ENCODE data around the gene CD244.
"Not testable (repeated sequence)": the region's sequence is repeated elsewhere in the genome, so short reads cannot be mapped to it uniquely, and the experiment has no call there.

The CD244 gene

GRCh38 chr1:160879056-160879455 lies 16.4 kb upstream of the CD244 start:
- DNase-seq (ENCODE audit: low read depth in 2 of 2), result no peak

- DNase-seq (ENCODE audit: low read depth in 2 of 2), result no peak
Measured at GRCh38 chr1:160877221-160877620, 14.5 kb upstream of the CD244 start.

GRCh38 chr1:160876311-160876710 lies 13.6 kb upstream of the CD244 start:
- no peak for DNase-seq (ENCODE audit: low read depth in 2 of 2)

GRCh38 chr1:160875591-160875990 lies 12.9 kb upstream of the CD244 start:
- not testable (repeated sequence) for DNase-seq (ENCODE audit: low read depth in 2 of 2)

GRCh38 chr1:160874935-160875334 lies 12.2 kb upstream of the CD244 start:
- no peak for DNase-seq (ENCODE audit: low read depth in 2 of 2)

GRCh38 chr1:160868141-160868540 lies 5.5 kb upstream of the CD244 start:
- DNase-seq (ENCODE audit: low read depth in 2 of 2), result no peak

GRCh38 chr1:160867651-160868050 lies 5.0 kb upstream of the CD244 start:
- DNase-seq (ENCODE audit: low read depth in 2 of 2), result not testable (repeated sequence)

GRCh38 chr1:160866695-160867260 lies 4.1 kb upstream of the CD244 start:
- no peak for DNase-seq (ENCODE audit: low read depth in 2 of 2)

- no peak for DNase-seq (ENCODE audit: low read depth in 2 of 2)
Measured at GRCh38 chr1:160866001-160866694, 3.5 kb upstream of the CD244 start.

- no peak for DNase-seq (ENCODE audit: low read depth in 2 of 2)
Measured at GRCh38 chr1:160865337-160865736, 2.6 kb upstream of the CD244 start.

- no peak for DNase-seq (ENCODE audit: low read depth in 2 of 2)
Measured at GRCh38 chr1:160864173-160864572, 1.5 kb upstream of the CD244 start.

GRCh38 chr1:160863774-160864131 lies 1.1 kb upstream of the CD244 start:
- DNase-seq (ENCODE audit: low read depth in 2 of 2), result no peak

- no peak for DNase-seq (ENCODE audit: low read depth in 2 of 2)
Measured at GRCh38 chr1:160863061-160863773, 530 bp upstream of the CD244 start.

GRCh38 chr1:160860840-160861505 lies 1.7 kb downstream of the CD244 start:
- no peak for DNase-seq (ENCODE audit: low read depth in 2 of 2)

- DNase-seq (ENCODE audit: low read depth in 2 of 2), result no peak
Measured at GRCh38 chr1:160859166-160859565, 3.5 kb downstream of the CD244 start.

- no peak for DNase-seq (ENCODE audit: low read depth in 2 of 2)
Measured at GRCh38 chr1:160858507-160858906, 4.2 kb downstream of the CD244 start.

GRCh38 chr1:160858097-160858496 lies 4.6 kb downstream of the CD244 start:
- DNase-seq (ENCODE audit: low read depth in 2 of 2), result no peak

- no peak for DNase-seq (ENCODE audit: low read depth in 2 of 2)
Measured at GRCh38 chr1:160855181-160855981, 7.3 kb downstream of the CD244 start.

GRCh38 chr1:160853754-160854153 lies 8.9 kb downstream of the CD244 start:
- no peak for DNase-seq (ENCODE audit: low read depth in 2 of 2)

GRCh38 chr1:160853014-160853413 lies 9.7 kb downstream of the CD244 start:
- no peak for DNase-seq (ENCODE audit: low read depth in 2 of 2)

- no peak for DNase-seq (ENCODE audit: low read depth in 2 of 2)
Measured at GRCh38 chr1:160850993-160851392, 11.7 kb downstream of the CD244 start.

- no peak for DNase-seq (ENCODE audit: low read depth in 2 of 2)
Measured at GRCh38 chr1:160850541-160850940, 12.1 kb downstream of the CD244 start.
